SHP77 treated with DMSO at 0.1 percent for 48 hours (cell line): Measurements from ENCODE around the gene HIGD1C.
"Not testable (repeated sequence)": the region's sequence is repeated elsewhere in the genome, so short reads cannot be mapped to it uniquely, and the experiment has no call there.

Source experiments
- DNase-seq: peaks from one replicate; lab custom pipeline; 2025; lab: John Stamatoyannopoulos, UW

HIGD1C gene

GRCh38 chr12:50952510-50952909, at the start of gene HIGD1C:
TSS of gene HIGD1C (plus strand) at chr12:50952544. CDS start at chr12:50953999, 1,455 bp downstream.
- DNase-seq = no peak

DNA sequence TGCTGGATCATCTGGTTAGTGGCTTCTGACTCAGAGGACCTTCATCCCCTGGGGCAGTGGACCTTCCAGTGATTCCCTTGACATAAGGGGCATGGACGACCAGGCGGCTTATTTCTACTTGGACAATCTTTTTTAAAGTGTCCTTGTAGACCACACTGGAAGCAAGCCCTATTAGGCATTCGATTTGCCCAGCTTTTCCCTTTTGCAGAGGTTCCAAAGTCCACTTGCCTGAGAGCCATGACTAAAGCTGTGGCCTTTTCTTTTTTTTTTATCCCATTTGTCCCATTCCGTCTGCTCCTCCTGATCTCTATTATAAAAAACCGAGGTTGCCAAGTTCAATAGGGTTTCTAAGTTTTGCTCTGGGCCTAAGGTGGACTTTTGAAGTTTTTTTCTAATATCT, 43.9 kb upstream of the HIGD1C start:
- not testable (repeated sequence) for DNase-seq

DNA sequence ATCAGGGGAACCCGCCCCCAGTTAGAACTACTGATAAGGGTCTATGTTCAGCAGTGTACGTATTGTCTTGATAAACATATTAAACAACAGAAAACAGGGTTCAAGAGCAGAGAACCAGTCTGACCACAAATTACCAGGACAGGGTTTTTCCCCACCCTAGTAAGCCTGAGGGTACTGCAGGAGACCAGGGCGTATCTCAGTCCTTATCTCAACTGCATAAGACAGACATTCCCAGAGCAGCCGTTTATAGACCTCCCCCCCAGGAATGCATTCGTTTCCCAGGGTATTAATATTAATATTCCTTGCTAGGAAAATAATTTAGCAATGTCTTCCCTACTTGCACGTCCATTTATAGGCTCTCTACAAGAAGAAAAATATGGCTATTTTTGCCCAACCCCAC, 40.0 kb upstream of the HIGD1C start:
- DNase-seq = not testable (repeated sequence)

GRCh38 chr12:50913224-50913623, 39.1 kb upstream of the HIGD1C start:
- DNase-seq = no peak

DNA sequence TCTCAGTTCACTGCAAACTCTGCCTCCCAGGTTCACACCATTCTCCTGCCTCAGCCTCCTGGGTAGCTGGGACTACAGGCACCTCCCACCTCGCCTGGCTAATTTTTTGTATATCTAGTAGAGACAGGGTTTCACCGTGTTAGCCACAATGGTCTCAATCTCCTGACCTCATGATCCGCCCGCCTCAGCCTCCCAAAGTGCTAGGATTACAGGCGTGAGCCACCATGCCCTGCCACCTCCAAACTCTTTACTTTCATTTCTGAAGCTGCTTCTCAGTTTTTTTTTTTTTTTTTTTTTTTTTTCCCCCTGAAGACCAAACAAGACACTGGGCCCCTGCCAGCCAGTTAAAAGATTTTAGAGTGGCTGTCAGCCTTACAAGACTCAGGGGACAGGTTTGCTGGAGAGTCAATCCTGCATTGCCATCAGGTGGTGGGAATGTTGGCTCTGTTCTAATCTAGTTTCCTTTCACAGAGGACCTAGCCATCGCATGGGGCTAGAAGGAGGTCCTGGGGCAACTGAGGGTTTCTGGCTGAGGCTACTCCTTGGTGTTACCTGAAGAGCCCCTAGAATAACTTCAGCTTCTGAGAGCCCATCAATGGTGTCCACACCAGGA, 37.4 kb upstream of the HIGD1C start:
- no peak for DNase-seq

DNA sequence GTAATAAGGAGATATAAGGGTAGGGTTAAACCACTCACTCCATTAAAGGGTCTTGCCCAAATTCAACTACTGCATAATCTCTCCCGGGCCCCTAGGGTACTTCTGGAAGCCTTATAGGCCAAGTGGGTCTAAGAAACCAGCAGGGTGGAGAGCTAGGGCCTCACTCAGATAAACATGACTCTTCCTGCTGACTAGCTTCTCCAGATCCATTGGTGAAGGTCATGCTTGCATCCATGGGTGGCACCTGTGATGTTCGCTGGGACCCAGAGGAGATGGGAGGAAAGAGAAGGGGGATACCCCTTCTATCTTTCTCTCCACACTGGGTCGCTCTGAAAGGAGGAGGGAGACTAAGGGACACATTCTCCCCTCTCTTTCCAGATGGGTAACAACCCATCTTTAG, 36.1 kb upstream of the HIGD1C start:
- DNase-seq = no peak

- DNase-seq = no peak
Observed at GRCh38 chr12:50918584-50919316, 33.6 kb upstream of the HIGD1C start.

- no peak for DNase-seq
Observed at GRCh38 chr12:50922820-50923219, 29.5 kb upstream of the HIGD1C start.

DNA sequence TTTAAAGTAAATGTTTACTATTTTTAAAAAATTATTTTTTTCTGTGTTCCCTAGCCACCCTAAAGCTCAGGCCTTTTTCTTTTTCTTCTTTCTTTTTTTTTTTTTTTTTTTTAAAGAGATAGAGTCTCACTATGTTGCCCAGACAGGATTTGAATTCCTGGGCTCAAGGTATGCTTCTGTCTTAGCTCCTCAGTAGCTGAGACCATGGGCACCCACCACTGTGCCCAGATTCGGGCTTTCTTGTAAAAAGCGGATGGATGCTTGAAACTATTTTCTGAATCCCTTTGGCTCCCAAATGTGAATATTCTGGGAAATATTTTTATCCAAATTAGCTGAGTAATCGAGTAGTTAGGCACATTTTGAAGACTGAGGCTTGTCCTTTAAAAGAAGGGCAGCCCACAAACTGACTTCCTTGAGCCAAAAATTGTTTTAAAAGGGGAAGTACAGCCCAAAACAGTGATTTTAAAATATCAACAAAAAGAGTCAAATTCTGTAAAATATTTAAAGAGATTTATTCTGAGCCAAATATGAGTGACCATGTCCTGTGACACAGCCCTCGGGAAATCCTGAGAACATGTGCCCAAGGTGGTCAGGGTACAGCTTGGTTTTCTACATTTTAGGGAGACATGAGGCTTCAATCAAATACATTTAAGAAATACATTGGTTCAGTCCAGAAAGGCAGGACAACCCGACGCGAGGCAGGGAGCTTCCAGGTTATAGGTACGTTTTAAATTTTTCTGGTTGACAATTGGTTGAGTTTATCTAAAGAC, 28.8 kb upstream of the HIGD1C start:
- DNase-seq = no peak

DNA sequence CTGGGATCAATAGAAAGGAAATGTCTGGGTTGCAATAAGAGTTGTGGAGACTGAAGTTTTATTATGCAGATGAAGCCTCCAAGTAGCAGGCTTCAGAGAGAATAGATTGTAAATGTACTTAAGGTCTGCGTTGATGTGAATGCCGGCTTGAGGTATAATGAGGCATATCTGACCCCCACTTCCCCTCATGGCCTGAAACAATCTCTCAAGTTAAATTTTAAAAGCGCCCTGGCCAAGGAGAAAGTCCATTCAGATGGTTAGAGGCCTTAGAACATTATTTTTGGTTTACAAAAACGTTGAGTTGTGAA, 28.3 kb upstream of the HIGD1C start:
- no peak for DNase-seq

DNA sequence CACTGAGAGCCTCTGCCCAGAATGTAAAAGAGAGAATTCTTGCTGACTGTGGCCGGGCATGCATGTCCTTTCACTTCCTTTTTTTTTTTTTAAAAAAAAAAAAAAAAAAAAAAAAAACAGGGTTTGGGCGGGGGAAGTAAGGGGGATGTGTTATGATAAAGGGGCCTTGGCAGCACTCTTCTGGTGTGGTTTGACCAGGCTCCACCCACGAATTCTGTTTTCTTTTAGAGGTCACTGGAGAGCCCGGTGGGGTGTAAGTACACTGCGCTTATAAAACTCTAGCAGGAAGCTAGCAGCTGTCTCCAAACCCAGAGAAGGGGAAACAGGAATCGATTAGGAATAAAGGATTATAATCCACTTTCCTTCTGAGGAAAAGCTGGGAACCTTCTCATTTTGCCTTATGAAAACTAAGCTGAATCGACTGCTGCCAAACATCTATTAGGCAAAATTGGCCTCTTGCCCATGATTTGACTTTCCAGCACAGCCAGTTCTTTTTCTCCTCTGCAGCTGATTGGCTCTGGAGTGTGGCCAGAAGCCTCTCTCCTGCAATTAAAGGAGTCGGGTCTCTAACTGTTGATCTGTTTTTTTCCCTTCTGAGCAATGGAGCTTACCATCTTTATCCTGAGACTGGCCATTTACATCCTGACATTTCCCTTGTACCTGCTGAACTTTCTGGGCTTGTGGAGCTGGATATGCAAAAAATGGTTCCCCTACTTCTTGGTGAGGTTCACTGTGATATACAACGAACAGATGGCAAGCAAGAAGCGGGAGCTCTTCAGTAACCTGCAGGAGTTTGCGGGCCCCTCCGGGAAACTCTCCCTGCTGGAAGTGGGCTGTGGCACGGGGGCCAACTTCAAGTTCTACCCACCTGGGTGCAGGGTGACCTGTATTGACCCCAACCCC, 27.7 kb upstream of the HIGD1C start:
- peak; percentile 79 for DNase-seq

DNA sequence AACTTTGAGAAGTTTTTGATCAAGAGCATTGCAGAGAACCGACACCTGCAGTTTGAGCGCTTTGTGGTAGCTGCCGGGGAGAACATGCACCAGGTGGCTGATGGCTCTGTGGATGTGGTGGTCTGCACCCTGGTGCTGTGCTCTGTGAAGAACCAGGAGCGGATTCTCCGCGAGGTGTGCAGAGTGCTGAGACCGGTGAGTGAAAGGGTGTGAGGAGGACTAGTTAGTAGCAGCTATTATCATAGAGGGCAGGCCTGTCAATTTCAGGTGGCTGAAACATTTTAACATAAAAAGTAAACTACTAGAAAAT, 27.0 kb upstream of the HIGD1C start:
- no peak for DNase-seq

GRCh38 chr12:50925920-50926319, 26.4 kb upstream of the HIGD1C start:
- DNase-seq = no peak

DNA sequence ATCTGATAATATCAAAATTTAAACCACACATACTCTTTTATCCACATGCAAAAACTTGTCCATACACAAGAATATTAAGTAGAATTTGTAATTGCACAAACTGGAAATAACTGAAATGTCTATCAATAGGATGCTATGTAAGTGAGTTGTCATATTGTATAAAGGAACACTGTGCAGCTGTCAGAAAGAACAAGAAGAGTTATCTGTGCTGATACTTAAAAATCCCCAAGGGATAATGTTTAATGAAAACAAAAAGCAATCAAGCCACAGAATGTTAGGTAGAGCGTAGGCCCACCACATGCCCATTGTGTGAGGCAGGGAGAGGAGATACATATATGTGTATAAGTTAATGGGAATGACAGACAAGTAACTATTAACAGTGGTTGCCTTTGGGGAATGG, 25.9 kb upstream of the HIGD1C start:
- no peak for DNase-seq

DNA sequence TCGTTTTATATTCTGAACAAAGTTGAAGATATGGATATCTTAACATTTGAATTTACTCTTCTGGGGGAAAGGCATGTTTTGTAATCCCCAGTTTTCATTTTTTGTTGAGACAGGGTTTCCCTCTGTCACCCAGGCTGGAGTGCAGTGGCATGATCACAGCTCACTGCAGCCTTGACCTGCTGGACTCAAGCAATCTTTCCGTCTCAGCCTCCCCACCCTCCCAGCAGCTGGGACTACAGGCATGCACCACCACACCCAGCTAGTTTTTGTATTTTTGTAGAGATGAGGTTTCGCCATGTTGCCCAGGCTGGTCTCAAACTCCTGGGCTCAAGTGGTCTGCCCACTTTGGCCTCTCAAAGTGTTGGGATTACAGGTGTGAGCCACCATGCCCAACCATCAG, 25.4 kb upstream of the HIGD1C start:
- not testable (repeated sequence) for DNase-seq

GRCh38 chr12:50927356-50927755, 25.0 kb upstream of the HIGD1C start:
- no peak for DNase-seq

GRCh38 chr12:50927766-50928224, 24.5 kb upstream of the HIGD1C start:
- DNase-seq = no peak

- DNase-seq = no peak
Observed at GRCh38 chr12:50928392-50928791, 24.0 kb upstream of the HIGD1C start.

DNA sequence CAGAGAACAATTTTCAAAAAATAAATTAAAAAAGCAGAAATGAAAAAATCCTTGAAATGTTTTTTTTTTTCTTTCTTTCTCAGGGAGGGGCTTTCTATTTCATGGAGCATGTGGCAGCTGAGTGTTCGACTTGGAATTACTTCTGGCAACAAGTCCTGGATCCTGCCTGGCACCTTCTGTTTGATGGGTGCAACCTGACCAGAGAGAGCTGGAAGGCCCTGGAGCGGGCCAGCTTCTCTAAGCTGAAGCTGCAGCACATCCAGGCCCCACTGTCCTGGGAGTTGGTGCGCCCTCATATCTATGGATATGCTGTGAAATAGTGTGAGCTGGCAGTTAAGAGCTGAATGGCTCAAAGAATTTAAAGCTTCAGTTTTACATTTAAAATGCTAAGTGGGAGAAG, 22.5 kb upstream of the HIGD1C start:
- no peak for DNase-seq

GRCh38 chr12:50930477-50930876, 21.9 kb upstream of the HIGD1C start:
- DNase-seq = not testable (repeated sequence)

- no peak for DNase-seq
Observed at GRCh38 chr12:50932787-50933280, 19.5 kb upstream of the HIGD1C start.

GRCh38 chr12:50933459-50934124, 18.8 kb upstream of the HIGD1C start:
- DNase-seq = no peak
